ENCODE results near the gene CENPA.

The CENPA gene

GRCh38 chr2:26838121-26838906 lies 52.5 kb downstream of the CENPA start:
- in situ Hi-C loops (cut with MboI; ENCODE audit: low sequenced_read_pairs): no loop called here

- in situ Hi-C loops (cut with MboI; ENCODE audit: low sequenced_read_pairs): loop anchor here (10.0 kb wide), 1 partner anchor 174 kb away; no protein-coding TSS in a partner anchor
These were observed 55.2 kb downstream of the CENPA start for GRCh38 chr2:26840937-26841610.

GRCh38 chr2:26843041-26843440 lies 57.2 kb downstream of the CENPA start:
- in situ Hi-C loops (cut with MboI; ENCODE audit: low sequenced_read_pairs): loop anchor here (10.0 kb wide), 1 partner anchor 172 kb away; no protein-coding TSS in a partner anchor
